Subcutaneous abdominal adipose tissue (tissue), 5 donors: ENCODE measurements around the gene HCN3.

Experiments used
- H3K27ac ChIP-seq: one replicate; pipeline ENCODE4 v1.7.0; 2013; ENCODE audit warnings: low read depth, mild to moderate bottlenecking, inconsistent platforms, low read length, moderate library complexity
- H3K27me3 ChIP-seq, 5 donors: one replicate each; pipeline ENCODE4 v1.7.0; 2013; ENCODE audit warnings: low read length in 5 of 5, inconsistent platforms in 1 of 5; ENCODE audit not compliant: control insufficient read depth in 5 of 5, insufficient read depth in 4 of 5
- H3K36me3 ChIP-seq, 5 donors: one replicate each; pipeline ENCODE4 v1.7.0; 2013; ENCODE audit warnings: low read length in 5 of 5; ENCODE audit not compliant: control insufficient read depth in 5 of 5, insufficient read depth in 5 of 5
- H3K4me1 ChIP-seq, 5 donors: one replicate each; pipeline ENCODE4 v1.7.0; 2013; ENCODE audit warnings: low read length in 5 of 5, mild to moderate bottlenecking in 3 of 5, moderate library complexity in 1 of 5; ENCODE audit not compliant: control insufficient read depth in 5 of 5, insufficient read depth in 5 of 5
- H3K4me3 ChIP-seq, 5 donors: one replicate each; pipeline ENCODE4 v1.7.0; 2013; ENCODE audit warnings: low read length in 5 of 5, low read depth in 1 of 5
- H3K9ac ChIP-seq, 5 donors: one replicate each; pipeline ENCODE4 v1.7.0; 2013; ENCODE audit warnings: low read length in 5 of 5, mild to moderate bottlenecking in 4 of 5, moderate library complexity in 3 of 5
- H3K9me3 ChIP-seq, 5 donors: one replicate each; pipeline ENCODE4 v1.7.0; 2013; ENCODE audit warnings: low read length in 5 of 5; ENCODE audit not compliant: control insufficient read depth in 5 of 5
- donor health status: healthy.
- donor health status: healthy.
- donor health status: healthy.
- donor health status: healthy.
- donor health status: healthy.

HCN3 gene

GRCh38 chr1:155266553-155266952, 10.7 kb upstream of the HCN3 start:
- Histone ChIP-seq H3K36me3 (peaks cover 26 to 79% (median 71%) of the 10 kb centered on the region in 5 donors), H3K9me3 (no peaks in the 10 kb centered on the region), H3K27me3 (no peaks in the 10 kb centered on the region), H3K4me1 (peaks cover 2 to 12% (median 10%) of the 10 kb centered on the region in 5 donors), H3K9ac (no peak overlapping the region), H3K4me3 (no peak overlapping the region), H3K27ac (no peak overlapping the region)

GRCh38 chr1:155267373-155267772, 9.9 kb upstream of the HCN3 start:
- Histone ChIP-seq H3K27ac (no peak overlapping the region), H3K9me3 (no peaks in the 10 kb centered on the region), H3K36me3 (peaks cover 26 to 79% (median 71%) of the 10 kb centered on the region in 5 donors), H3K9ac (no peak overlapping the region), H3K4me1 (peaks cover 0 to 15% (median 12%) of the 10 kb centered on the region in 5 donors), H3K27me3 (no peaks in the 10 kb centered on the region), H3K4me3 (no peak overlapping the region)

GRCh38 chr1:155268630-155269029, 8.6 kb upstream of the HCN3 start:
- H3K9me3 ChIP-seq, result no peaks in the 10 kb centered on the region
- no peaks in the 10 kb centered on the region for H3K27me3 ChIP-seq
- peaks cover 0 to 18% (median 15%) of the 10 kb centered on the region in 5 donors for H3K4me1 ChIP-seq
- no peak overlapping the region for H3K27ac ChIP-seq
- no peak overlapping the region for H3K9ac ChIP-seq
- no peak overlapping the region for H3K4me3 ChIP-seq
- peaks cover 23 to 71% (median 66%) of the 10 kb centered on the region in 5 donors for H3K36me3 ChIP-seq

- Histone ChIP-seq H3K36me3 (peaks cover 20 to 63% (median 59%) of the 10 kb centered on the region in 5 donors), H3K9ac (no peak overlapping the region), H3K4me3 (no peak overlapping the region), H3K9me3 (no peaks in the 10 kb centered on the region), H3K4me1 (peaks cover 2 to 22% (median 19%) of the 10 kb centered on the region in 5 donors), H3K27ac (no peak overlapping the region), H3K27me3 (no peaks in the 10 kb centered on the region)
These were observed 7.9 kb upstream of the HCN3 start for GRCh38 chr1:155269381-155269780.

- no peaks in the 10 kb centered on the region for H3K9me3 ChIP-seq
- H3K36me3 ChIP-seq, result peaks cover 6 to 32% (median 29%) of the 10 kb centered on the region in 5 donors
- peak overlapping the region; percentile 75 to 96 (median 85) for H3K4me3 ChIP-seq
- H3K27ac ChIP-seq, result peak overlapping the region; percentile 53
- H3K9ac ChIP-seq, result peak overlapping the region; percentile 21 to 91 (median 76)
- no peaks in the 10 kb centered on the region for H3K27me3 ChIP-seq
- peaks cover 2 to 31% (median 27%) of the 10 kb centered on the region in 5 donors for H3K4me1 ChIP-seq
These were observed 4.6 kb upstream of the HCN3 start for GRCh38 chr1:155272466-155273342.

- Histone ChIP-seq H3K36me3 (peaks cover 4 to 23% (median 21%) of the 10 kb centered on the region in 5 donors), H3K4me3 (peak within 1 kb of the TSS; percentile 75 to 96 (median 85)), H3K4me1 (peaks cover 2 to 39% (median 35%) of the 10 kb centered on the region in 5 donors), H3K27ac (peak within 1 kb of the TSS; percentile 53), H3K9ac (peak within 1 kb of the TSS; percentile 73 to 91 (median 77)), H3K9me3 (no peaks in the 10 kb centered on the region), H3K27me3 (no peaks in the 10 kb centered on the region)
These were observed 3.7 kb upstream of the HCN3 start, which contains the start of gene CLK2 for GRCh38 chr1:155273343-155274245. Gene CLK2, minus strand, starts transcription at chr1:155273504. Its CDS starts 2,527 bp downstream, at chr1:155270977.

- Histone ChIP-seq H3K27ac (no peak overlapping the region), H3K9ac (peak overlapping the region in 4 of 5 donors; percentile 27 to 80 (median 48)), H3K4me1 (peaks cover 2 to 25% (median 24%) of the 10 kb centered on the region in 5 donors), H3K27me3 (no peaks in the 10 kb centered on the region), H3K36me3 (no peaks in the 10 kb centered on the region), H3K9me3 (no peaks in the 10 kb centered on the region), H3K4me3 (peak overlapping the region; percentile 70 to 79 (median 76))
These were observed 832 bp downstream of the HCN3 start for GRCh38 chr1:155277902-155278688.

GRCh38 chr1:155278689-155279160, 1.5 kb downstream of the HCN3 start:
- Histone ChIP-seq H3K36me3 (no peaks in the 10 kb centered on the region), H3K4me3 (no peak overlapping the region), H3K4me1 (peaks cover 1 to 22% (median 20%) of the 10 kb centered on the region in 5 donors), H3K9ac (no peak overlapping the region), H3K27ac (no peak overlapping the region), H3K9me3 (no peaks in the 10 kb centered on the region), H3K27me3 (no peaks in the 10 kb centered on the region)

- H3K27me3 ChIP-seq, result no peaks in the 10 kb centered on the region
- H3K27ac ChIP-seq, result no peak overlapping the region
- no peaks in the 10 kb centered on the region for H3K9me3 ChIP-seq
- H3K4me1 ChIP-seq, result peaks cover 0 to 19% (median 18%) of the 10 kb centered on the region in 5 donors
- no peak overlapping the region for H3K9ac ChIP-seq
- H3K4me3 ChIP-seq, result no peak overlapping the region
- peaks cover 0 to 4% (median 0%) of the 10 kb centered on the region in 5 donors for H3K36me3 ChIP-seq
These were observed 2.0 kb downstream of the HCN3 start for GRCh38 chr1:155279268-155279667.
